DMS153 treated with DMSO at 0.1 percent for 48 hours (cell line): ENCODE results near the gene PLPPR1.
A peak's percentile ranks its signal among the peaks of the same experiment; 100 is the strongest.
"Not testable (repeated sequence)": the region's sequence is repeated elsewhere in the genome, so short reads cannot be mapped to it uniquely, and the experiment has no call there.

Source experiments
- DNase-seq: peaks from one replicate; lab custom pipeline; 2025; ENCODE audit not compliant: unreplicated experiment; lab: John Stamatoyannopoulos, UW

PLPPR1 gene

GRCh38 chr9:101119206-101119819, 90.8 kb downstream of the PLPPR1 start:
- DNase-seq: peak; percentile 80

DNA sequence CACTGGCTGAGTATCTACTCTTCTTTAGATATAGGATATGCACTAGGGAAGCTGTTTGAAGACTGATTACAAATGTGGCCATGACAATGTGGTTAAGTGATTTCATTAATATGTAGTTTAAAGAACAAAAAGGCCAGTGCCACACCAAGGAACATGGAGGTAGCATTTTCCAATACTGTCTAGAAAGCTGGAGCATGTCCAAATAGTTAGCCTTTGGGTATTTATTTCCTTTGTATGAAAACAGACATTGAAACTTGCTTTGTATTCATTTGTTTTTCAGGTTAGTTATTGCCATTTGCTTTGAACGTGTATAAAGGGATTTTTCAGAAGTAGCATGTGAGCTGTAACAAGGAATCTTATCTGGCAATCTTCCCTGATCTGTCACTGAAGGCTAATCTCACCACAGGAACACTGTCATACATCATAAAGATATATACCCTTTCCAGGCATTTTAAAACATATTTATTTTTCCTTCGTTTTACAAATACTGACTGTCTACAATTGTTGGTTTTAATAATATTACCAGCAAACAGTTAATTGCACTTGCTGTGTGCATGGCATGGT, 93.4 kb downstream of the PLPPR1 start:
- no peak for DNase-seq

DNA sequence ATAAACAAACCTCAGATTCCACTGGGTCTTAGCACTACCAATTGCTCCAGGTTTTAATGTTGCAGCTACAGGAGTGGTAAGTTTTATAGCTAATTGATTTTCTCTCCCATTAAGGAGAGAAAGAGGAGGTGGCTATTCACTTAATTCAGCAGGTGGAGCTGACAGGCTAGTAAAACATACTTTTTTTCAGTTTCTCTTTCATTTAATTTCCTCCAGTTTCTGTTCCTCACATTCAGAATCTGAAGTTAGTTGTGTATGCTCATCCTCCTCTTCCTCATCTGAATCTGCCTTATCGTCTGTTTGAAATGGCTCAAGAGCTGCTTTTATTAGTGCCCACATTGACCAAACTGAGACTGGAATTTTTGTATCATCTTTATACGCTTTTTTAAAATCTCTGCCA, 98.0 kb downstream of the PLPPR1 start:
- DNase-seq: no peak

DNA sequence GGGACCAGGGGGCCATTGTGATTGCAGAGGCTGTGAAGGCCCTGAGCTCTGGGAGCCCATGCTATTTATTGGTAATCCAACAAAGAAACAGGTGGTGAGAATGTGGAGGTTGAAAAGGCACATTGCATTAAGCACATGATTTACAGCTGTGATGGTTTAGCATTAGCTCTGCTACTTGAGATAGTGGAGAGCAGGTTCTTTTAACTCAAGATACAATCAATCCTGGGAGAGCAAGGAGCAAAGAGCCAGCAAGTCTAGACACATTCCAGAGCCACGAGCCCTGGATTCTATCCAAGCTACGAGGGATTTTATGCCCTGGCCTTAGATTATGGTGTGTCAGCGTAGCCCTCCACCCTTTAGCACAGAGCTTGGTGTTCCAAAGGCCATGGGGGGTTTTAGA, 98.8 kb downstream of the PLPPR1 start:
- DNase-seq: not testable (repeated sequence)

GRCh38 chr9:101128623-101129022, 100.1 kb downstream of the PLPPR1 start:
- no peak for DNase-seq

GRCh38 chr9:101130054-101130453, 101.5 kb downstream of the PLPPR1 start:
- DNase-seq: no peak

GRCh38 chr9:101131326-101131725, 102.8 kb downstream of the PLPPR1 start:
- DNase-seq: no peak

DNA sequence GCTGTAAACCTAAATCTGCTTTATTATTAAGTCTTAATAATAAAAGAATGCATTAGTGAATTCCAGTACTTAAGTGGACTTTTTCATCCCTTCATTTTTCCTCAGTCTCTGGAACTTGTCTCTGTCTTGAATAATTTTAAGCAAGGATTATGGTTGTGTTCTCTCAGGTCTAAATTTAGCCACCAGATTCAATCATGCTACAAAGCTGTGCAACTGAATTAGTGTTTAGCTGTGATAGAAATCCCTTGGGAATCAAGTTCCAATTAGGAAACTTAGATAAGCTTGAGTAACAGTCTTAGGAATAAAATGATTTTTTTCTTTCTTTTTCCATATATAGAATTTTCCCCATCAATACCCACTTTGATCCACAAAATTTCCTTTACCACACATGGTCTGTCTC, 104.3 kb downstream of the PLPPR1 start:
- DNase-seq: no peak

GRCh38 chr9:101138509-101138908, 110.0 kb downstream of the PLPPR1 start:
- DNase-seq: no peak

- DNase-seq: peak; percentile 84
These were observed 110.6 kb downstream of the PLPPR1 start for GRCh38 chr9:101139082-101139481.

- DNase-seq: no peak
These were observed 112.2 kb downstream of the PLPPR1 start for GRCh38 chr9:101140764-101141163.

DNA sequence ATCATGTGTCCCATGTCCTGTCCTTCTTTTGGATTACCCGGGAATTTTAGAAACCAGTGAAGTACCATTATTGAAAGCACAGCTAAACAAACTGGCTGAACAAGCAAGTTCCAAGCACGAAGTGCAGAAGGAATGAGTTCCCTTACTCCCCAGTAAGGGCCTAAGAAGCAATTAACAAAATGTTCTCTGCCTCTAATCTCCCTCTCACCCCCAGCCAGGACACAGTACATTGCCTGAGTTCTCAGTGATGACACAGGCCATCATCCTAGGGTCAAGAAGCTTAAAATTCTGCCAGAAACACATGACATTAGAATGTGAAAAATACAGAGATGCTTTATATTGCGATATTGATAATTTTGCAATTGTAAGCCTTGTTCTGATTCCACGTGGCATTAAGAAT, 118.0 kb downstream of the PLPPR1 start:
- DNase-seq: no peak

- no peak for DNase-seq
These were observed 119.8 kb downstream of the PLPPR1 start for GRCh38 chr9:101148344-101148743.

DNA sequence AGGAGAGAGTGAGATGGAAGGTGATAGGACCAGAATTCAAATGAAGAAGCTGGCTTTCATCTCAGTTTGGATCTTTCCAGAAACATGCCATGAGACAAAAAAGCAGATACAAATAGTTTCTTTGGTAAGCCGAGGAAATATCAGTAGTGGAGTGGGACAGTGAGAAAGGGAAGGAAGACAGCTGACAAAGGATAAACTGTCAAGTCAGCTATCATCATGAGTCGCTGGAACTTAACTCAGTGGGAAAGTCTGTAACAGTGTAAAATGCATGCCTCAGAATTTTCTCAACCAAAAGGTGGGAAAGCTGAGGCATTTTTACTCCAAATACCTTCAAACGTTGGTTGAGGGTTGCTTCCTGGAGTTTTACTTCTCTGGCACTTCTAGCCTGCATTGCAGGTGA, 129.8 kb downstream of the PLPPR1 start:
- no peak for DNase-seq

GRCh38 chr9:101162231-101162630, 133.7 kb downstream of the PLPPR1 start:
- no peak for DNase-seq

DNA sequence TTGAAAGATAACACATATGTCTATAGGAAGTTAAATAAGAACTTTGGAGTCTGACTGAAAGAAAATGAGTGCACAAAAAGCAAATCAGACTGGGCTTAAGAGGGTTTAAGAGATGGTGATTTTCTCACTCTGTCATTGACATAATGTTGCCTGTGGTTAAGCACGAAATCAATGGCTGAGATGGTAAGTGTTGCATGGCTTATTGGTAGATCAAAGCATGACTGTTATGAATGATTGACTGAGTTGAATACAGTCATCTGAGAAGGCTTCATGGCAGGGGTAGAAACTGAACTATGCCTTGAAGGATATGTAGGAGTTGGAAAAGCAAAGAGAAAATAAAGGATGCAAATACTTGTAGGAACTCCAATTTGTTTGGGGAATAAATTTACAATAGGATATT, 136.6 kb downstream of the PLPPR1 start:
- DNase-seq: no peak

- no peak for DNase-seq
These were observed 139.1 kb downstream of the PLPPR1 start for GRCh38 chr9:101167490-101168134.

GRCh38 chr9:101172616-101173015, 144.1 kb downstream of the PLPPR1 start:
- DNase-seq: no peak

DNA sequence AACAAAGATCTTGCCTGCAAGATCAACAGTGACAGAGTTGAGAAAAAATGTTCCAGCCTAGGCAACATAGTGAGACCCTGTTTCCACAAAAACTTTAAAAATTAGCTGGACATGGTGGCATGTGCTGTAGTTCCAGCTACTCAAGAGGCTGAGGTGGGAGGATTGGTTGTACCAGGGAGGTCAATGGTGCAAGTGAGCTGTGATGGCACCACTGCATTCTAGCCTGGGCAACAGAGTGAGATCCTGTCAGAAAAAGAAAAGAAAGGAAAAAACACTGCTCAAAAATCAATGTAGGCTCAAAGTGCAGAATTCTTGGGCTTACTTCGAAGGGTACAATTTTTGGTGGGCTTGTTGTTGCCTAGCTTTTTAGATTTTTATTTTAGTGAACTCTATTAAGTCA, 145.4 kb downstream of the PLPPR1 start:
- DNase-seq: no peak

- DNase-seq: no peak
These were observed 147.9 kb downstream of the PLPPR1 start for GRCh38 chr9:101176384-101176783.

GRCh38 chr9:101184813-101185278, 156.3 kb downstream of the PLPPR1 start:
- no peak for DNase-seq

DNA sequence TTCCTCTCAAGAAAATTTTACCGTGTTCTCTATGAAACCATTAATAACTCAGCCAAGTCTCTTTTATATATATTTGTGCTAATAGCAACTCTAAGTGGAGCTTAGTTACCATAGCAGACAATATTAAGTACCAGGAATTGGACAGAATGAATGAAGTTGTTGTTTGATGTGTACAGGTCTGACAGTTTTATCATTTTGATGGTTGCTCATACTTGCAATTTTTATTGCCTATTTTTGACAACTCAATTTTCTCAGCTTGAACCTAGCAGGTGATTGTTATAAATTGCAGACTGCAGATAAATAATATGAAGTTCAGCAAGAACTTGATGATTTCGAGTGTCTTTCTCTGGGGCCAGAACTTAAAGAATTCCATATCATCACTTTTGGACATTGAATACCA, 163.2 kb downstream of the PLPPR1 start:
- no peak for DNase-seq

DNA sequence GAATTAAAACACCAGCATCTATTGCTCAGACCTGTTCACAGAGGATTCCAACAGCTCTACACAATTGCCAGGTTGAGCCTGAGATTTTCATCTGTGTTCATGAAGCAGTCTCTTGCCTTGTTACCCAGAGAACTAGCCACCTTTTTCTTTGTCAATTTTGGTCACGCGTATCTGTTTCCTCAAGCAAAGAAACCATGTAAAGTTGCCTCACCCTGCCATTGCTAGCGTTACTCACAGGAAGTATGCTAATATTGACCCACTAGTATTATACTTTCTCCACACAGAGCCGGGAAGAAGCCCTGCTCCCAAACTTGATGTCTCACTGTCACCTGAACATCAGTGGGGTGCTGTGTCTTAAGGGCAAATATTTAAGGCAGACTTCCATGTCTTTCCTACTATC, 168.5 kb downstream of the PLPPR1 start:
- no peak for DNase-seq
